Vagina (tissue), 2 donors: ENCODE measurements around the gene STXBP6.
"Not testable (repeated sequence)": the region's sequence is repeated elsewhere in the genome, so short reads cannot be mapped to it uniquely, and the experiment has no call there.

Experiments used
- CTCF ChIP-seq, 3 experiments: fragments of 450-650 bp in 2 of 3; fragments of 200-600 bp in 1 of 3; sonication (generic) in 1 of 3; IDR thresholded peaks; one replicate each; pipeline ENCODE4 v1.5.1; 2017 to 2019; ENCODE audit warnings: antibody characterized with exemption in 3 of 3, mild to moderate bottlenecking in 2 of 3, moderate library complexity in 2 of 3
- POLR2A ChIP-seq, 2 donors: fragments of 450-650 bp; IDR thresholded peaks; one replicate each; pipeline ENCODE4 v1.6.1; 2017; ENCODE audit warnings: antibody characterized with exemption in 2 of 2, mild to moderate bottlenecking in 2 of 2, moderate library complexity in 2 of 2
- POLR2AphosphoS5 ChIP-seq, 2 donors: sonication (generic); formaldehyde crosslinking; IDR thresholded peaks; one replicate each; pipeline ENCODE4 v1.9.0; 2017; ENCODE audit warnings: antibody characterized with exemption in 2 of 2, mild to moderate bottlenecking in 2 of 2, low read depth in 1 of 2; ENCODE audit not compliant: insufficient read depth in 1 of 2

GRCh38 chr14:24936773-24937172 is 113.2 kb downstream of the STXBP6 start:
- TF ChIP-seq CTCF (IDR thresholded peaks at IDR 0.05); POLR2A (IDR thresholded peaks at IDR 0.05); POLR2AphosphoS5 (IDR thresholded peaks at IDR 0.05; ENCODE audit: insufficient read depth in 1 of 2, low read depth in 1 of 2): not testable (repeated sequence)
